22Rv1 (cell line): ENCODE data around the gene IGF1R.

Experiments used
- ZFX ChIP-seq: fragments of 450-650 bp; IDR thresholded peaks from 2 replicates; pipeline ENCODE4 v1.6.1; 2017; ENCODE audit warnings: antibody characterized with exemption, borderline replicate concordance
- TF ChIP-seq, protein P1 (sequence below): fragments of 450-650 bp; IDR thresholded peaks from 2 replicates; pipeline ENCODE4 v1.5.1; 2017; ENCODE audit warnings: mild to moderate bottlenecking

- TF ChIP-seq ZFX: no peak
- TF ChIP-seq, protein P1, sequence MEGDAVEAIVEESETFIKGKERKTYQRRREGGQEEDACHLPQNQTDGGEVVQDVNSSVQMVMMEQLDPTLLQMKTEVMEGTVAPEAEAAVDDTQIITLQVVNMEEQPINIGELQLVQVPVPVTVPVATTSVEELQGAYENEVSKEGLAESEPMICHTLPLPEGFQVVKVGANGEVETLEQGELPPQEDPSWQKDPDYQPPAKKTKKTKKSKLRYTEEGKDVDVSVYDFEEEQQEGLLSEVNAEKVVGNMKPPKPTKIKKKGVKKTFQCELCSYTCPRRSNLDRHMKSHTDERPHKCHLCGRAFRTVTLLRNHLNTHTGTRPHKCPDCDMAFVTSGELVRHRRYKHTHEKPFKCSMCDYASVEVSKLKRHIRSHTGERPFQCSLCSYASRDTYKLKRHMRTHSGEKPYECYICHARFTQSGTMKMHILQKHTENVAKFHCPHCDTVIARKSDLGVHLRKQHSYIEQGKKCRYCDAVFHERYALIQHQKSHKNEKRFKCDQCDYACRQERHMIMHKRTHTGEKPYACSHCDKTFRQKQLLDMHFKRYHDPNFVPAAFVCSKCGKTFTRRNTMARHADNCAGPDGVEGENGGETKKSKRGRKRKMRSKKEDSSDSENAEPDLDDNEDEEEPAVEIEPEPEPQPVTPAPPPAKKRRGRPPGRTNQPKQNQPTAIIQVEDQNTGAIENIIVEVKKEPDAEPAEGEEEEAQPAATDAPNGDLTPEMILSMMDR: no peak
Measured at GRCh38 chr15:98715890-98716443, 67.6 kb downstream of the IGF1R start.
